NCI-H1105 (cell line): ENCODE results near the gene RBM38.

Experiments used
- DNase-seq: peaks from one replicate; lab custom pipeline; 2025; lab: John Stamatoyannopoulos, UW

RBM38 gene

GRCh38 chr20:57404006-57404405 lies 12.8 kb downstream of the RBM38 start:
- no peak for DNase-seq

DNA sequence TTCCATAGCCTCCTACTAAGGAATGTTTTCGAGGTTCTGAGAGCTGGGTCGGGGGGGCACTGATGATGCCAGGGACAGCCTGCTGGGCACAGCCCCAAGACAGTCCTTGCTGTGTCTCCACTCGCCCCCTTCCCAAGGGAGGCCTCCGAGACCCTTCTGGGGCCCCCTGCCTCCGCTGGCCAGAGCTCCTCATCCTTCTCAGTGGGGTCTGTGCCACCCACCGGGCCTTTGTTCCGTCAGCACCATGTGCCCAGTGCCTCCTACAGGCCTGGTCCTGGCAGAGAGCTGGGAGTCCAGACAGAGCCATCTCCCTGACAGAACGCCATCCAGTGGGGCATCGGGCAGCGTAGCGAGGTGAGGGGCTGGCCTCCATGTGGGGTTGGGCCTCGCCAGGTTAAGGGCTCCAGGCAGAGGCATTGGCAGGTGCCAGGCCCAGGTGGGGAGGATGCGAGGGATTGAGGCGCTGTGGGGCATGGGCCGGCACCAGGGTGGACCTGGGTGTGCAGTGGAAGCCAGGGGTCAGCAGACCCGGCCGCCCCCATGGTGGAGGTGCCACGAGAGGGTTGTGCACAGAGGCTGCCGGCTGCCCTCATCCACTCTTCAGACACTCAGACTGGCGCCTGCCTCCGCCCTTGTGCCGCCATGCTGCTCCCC lies 13.3 kb downstream of the RBM38 start:
- DNase-seq, result no peak

- DNase-seq, result no peak
Measured at GRCh38 chr20:57405236-57406016, 14.2 kb downstream of the RBM38 start.

- DNase-seq, result no peak
Measured at GRCh38 chr20:57407541-57407956, 16.4 kb downstream of the RBM38 start.

DNA sequence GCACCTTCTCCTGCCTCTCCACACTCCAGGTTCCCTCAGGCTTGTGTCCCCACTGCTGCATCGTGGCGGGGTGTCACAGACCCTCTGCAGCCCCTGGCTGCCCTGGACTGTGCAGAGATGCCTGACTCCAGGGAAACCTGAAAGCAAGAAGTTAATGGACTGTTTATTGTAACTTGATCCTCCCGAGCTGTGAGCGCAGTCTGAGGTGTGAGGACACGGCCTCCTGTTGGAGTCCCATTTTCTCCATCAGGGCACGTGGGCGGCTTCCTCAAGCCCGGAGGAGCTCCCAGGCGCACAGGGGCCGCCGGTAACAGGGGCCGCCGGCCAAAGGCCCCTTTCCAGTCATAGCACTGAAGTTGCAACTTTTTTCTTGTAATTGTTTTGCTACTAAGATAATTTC lies 16.9 kb downstream of the RBM38 start:
- DNase-seq, result no peak

- DNase-seq, result no peak
Measured at GRCh38 chr20:57408536-57409233, 17.5 kb downstream of the RBM38 start.

- no peak for DNase-seq
Measured at GRCh38 chr20:57409316-57409671, 18.1 kb downstream of the RBM38 start.

DNA sequence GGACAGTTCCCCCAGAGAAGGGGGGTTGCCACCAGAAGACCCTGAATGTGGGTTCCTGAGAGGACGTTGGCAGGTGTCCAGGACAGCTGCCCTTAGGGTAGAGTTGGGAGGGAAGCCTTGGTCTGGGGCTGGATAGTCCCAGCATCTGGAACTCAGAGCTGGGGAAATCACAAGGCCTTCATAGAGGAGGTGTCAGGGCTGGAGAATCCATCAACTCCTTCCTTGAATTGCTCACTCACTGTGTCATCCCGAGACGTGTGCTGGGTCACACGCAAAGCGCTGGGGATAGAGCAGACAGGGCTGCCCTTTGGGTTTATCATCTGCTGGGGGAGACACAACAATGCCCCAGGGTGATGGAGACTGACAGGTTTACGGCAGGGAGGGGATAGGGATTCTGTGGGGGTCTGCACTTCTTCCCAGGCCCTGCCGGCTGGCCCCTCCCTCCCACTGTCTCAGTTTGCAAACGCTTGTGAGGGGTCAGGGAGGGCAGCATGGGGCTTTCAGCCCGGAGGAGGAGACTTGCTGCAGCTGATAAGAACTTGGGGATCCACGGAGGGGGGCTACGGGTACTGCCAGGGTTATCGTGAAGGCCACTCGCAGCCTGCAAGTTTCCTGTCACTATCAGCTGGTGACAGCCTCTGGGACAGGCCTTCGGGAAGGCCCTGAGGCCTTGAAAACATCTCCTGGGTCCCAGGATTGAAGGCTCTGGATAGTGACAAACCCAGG lies 18.6 kb downstream of the RBM38 start:
- no peak for DNase-seq

DNA sequence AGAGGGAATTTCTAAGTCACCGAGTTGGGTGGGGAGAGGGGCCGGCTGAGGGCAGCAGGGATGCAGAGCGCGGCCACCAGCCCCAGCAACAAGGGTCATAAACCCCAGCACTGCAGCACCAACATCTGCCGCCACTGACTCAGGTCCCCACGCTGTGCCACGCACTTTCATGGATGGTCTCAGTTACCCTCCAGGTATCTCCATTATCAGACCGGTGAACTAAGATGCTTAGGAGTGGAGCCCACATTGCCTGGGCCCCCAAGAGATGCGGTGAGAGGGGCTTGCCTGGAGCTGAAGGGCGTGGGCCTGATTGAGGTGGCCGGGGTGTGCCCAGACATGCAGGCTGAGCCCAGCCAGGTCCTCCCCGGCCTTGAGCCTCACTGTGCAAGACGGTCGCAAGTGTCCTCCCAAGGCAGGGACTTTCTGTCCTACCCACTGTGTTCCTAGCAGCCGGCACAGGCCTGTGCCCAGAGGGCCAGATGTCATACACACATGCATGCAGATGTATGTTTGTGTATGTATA lies 19.3 kb downstream of the RBM38 start:
- no peak for DNase-seq

GRCh38 chr20:57410924-57411323 lies 19.7 kb downstream of the RBM38 start:
- no peak for DNase-seq

- DNase-seq, result no peak
Measured at GRCh38 chr20:57411406-57412283, 20.4 kb downstream of the RBM38 start.

DNA sequence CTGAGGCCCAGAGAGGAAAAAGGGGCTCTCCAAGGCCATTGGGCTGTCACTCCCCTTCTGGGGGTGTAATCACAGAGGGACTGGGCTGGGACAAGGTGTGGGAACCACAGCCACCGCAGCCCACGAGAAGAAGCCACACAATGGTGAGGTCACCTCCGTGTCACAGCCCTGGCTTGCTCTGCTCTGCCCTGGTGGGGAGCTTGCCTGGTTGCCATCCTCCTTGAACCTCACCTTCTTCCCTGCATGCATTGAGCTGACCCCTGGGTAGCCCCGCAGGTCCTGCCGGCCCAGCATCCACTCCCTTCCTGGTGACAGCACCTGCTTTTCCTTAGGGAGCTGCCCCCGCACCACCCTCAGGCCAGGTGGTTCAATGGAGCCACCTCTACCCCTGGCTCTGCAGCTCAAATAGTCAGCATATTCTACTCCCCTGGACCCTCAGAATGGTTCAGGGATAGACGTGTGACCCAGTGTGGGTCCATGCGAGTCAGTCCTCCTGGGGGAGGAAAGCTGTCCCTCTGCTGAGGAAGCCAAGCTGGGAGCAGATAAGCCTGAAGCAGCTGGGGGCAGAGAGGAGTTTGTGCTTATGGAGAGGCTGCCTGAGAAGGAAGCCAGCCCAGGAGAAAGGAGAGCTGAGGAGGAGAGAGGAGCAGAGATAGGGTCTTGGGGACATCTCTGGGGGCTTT lies 21.3 kb downstream of the RBM38 start:
- DNase-seq, result no peak

GRCh38 chr20:57413986-57414385 lies 22.8 kb downstream of the RBM38 start:
- no peak for DNase-seq

GRCh38 chr20:57414867-57415592 lies 23.8 kb downstream of the RBM38 start:
- DNase-seq, result no peak

DNA sequence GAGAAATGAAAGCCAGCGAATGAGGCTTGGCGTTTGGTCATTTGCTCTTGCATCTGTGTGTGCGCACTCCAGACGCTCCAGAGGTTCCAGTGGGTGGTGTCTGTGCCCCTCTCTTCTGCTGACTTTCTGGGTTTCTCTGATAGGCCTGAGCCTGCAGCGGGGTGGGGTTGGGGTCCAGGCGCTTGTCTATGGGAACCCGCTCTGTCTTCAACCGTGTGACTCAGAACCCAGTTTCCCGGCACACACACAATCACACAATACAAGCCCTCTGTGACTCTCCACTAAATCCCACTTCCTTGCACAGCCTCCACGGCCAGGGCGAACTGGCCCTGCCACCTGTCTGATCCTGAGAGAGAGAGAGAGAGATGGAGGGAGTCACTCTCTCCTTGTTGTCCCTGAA lies 24.6 kb downstream of the RBM38 start:
- no peak for DNase-seq

GRCh38 chr20:57416296-57417022 lies 25.3 kb downstream of the RBM38 start:
- DNase-seq, result no peak

- DNase-seq, result no peak
Measured at GRCh38 chr20:57417051-57417689, 26.0 kb downstream of the RBM38 start.

DNA sequence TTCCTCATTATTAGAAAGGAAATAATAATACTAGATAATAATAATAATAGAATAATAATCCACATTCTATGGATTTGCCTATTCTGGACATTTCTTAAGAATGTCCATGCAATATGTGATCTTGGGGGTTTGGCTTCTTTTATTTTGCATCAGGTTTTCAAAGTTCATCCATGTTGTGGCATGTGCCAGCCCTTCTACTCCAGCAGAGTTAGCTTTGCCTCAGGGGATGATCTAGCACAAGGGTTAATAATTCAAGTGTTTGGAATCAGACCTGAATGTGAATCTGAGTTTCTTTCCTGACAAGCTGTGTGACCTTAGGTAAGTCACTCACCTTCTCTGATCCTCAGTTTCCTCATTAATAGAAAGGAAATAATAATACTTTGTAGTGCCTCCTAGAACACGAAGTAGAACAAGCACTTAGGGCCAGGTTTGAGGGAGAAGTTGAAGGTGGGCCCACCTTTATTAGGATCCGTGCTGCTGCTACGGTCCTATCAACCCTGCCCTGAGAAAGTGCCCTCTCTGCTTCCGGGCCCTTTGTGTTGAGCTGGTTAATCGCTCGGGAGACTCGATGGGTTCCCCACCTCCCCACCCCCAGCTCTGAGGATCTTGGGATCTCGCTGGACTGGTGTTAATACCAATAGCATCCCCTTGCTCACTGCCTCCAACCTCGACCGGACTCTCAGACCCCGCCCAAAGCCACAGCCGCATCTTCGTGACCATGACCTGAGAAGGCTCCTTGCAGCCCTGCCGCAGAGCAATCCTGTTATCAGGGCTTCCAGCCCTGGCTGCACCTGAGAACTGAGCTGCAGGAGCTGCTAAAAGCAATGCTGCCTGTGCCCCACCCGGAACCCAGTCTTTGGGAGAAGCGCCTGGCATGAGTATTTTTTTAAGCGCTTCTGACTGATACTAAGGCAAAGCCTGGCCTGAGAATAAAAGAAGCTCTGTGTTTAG lies 26.9 kb downstream of the RBM38 start:
- no peak for DNase-seq
